A549 (cell line): ENCODE results near the gene LTA4H. TPM values are rescaled to one million over a fixed set of nuclear protein-coding genes. Genes with fewer than 3 reads are reported as not detected.

Source experiments
- ATAC-seq, 2 experiments: fragments of 200-7000 bp in 1 of 2; fragments of >200 bp in 1 of 2; cut with Nextera tagmentation in 1 of 2; cut with Tn5 transposase in 1 of 2; 3 replicates each; pipeline versions ENCODE4 v1.8.0 to v1.9.1; 2018 to 2020; ENCODE audit warnings: mild to moderate bottlenecking in 1 of 2, moderate library complexity in 1 of 2
- CTCF ChIA-PET: fragments of 300-600 bp; sonication (Branson Sonifier 250); formaldehyde crosslinking; extraction: SDS; loops from one replicate; lab custom pipeline; 2021; ENCODE audit warnings: antibody characterized with exemption, inconsistent platforms; lab: Yijun Ruan, JAX
- POLR2A ChIA-PET: fragments of 350-600 bp; formaldehyde crosslinking; extraction: SDS; loops from one replicate; lab custom pipeline; 2021; ENCODE audit warnings: antibody characterized with exemption, inconsistent platforms; lab: Yijun Ruan, JAX
- DNase-seq, 2 experiments: peaks; one replicate each; pipeline versions ENCODE4 v3.0.0 to v3.0.0-alpha.2; 2011 to 2016; ENCODE audit warnings: low read depth in 1 of 2, low spot score in 1 of 2
- FAIRE-seq: peaks from 2 replicates; lab custom pipeline; 2011; peaks lifted over from hg19 to GRCh38; lab: Jason Lieb, UNC
- H3K27ac ChIP-seq, 2 experiments: fragments of >200 bp; sonication (Bioruptor Twin); formaldehyde crosslinking; 3 replicates each; pipeline ENCODE4 v1.5.1; 2016 to 2017
- H3K4me1 ChIP-seq: fragments of >200 bp; sonication (Bioruptor Twin); formaldehyde crosslinking; 3 replicates; pipeline ENCODE4 v1.6.1; 2016
- H3K4me2 ChIP-seq: fragments of >200 bp; sonication (Bioruptor Twin); formaldehyde crosslinking; 3 replicates; pipeline ENCODE4 v1.6.1; 2016
- H3K4me3 ChIP-seq: fragments of >200 bp; sonication (Bioruptor Twin); formaldehyde crosslinking; 3 replicates; pipeline ENCODE4 v1.5.1; 2016
- H3K9me3 ChIP-seq: fragments of >200 bp; sonication (Bioruptor Twin); formaldehyde crosslinking; 3 replicates; pipeline ENCODE4 v1.6.1; 2016
- BHLHE40 ChIP-seq: IDR thresholded peaks from 2 replicates; pipeline ENCODE4 v1.6.1; 2012; ENCODE audit warnings: low read depth, low read length, inconsistent platforms
- CBX2 ChIP-seq: fragments of 200-600 bp; sonication (generic); IDR thresholded peaks from 2 replicates; pipeline ENCODE4 v1.6.1; 2016; ENCODE audit warnings: low read depth, mild to moderate bottlenecking, borderline replicate concordance
- CBX8 ChIP-seq: fragments of 200-600 bp; sonication (generic); IDR thresholded peaks from 2 replicates; pipeline ENCODE4 v1.6.1; 2016
- ELK1 ChIP-seq: fragments of 150-350 bp; IDR thresholded peaks from 2 replicates; pipeline ENCODE4 v1.6.1; 2014; ENCODE audit warnings: low read depth, mild to moderate bottlenecking, low read length
- HEYL ChIP-seq: fragments of 250-450 bp; sonication (Bioruptor Pico); IDR thresholded peaks from 2 replicates; pipeline ENCODE4 v1.8.0; 2021; ENCODE audit warnings: mild to moderate bottlenecking, moderate library complexity
- HOXB13 ChIP-seq: fragments of 250-450 bp; sonication (Bioruptor Pico); IDR thresholded peaks from 2 replicates; pipeline ENCODE4 v1.5.0; 2020; ENCODE audit warnings: low read depth, mild to moderate bottlenecking, moderate library complexity
- MAFK ChIP-seq: fragments of 450-650 bp; IDR thresholded peaks from 2 replicates; pipeline ENCODE4 v1.6.1; 2014; ENCODE audit not compliant: partially characterized antibody
- MYC ChIP-seq: IDR thresholded peaks from 2 replicates; pipeline ENCODE4 v1.6.1; 2012; ENCODE audit warnings: mild to moderate bottlenecking, inconsistent platforms, low read length, improper control_type of control experiment, borderline replicate concordance
- NFE2L2 ChIP-seq: fragments of 150-350 bp; conservative IDR thresholded peaks from 2 replicates; pipeline ENCODE4 v1.6.1; 2014; ENCODE audit warnings: low read length
- RARB ChIP-seq: fragments of 250-450 bp; sonication (Bioruptor Pico); IDR thresholded peaks from 2 replicates; pipeline ENCODE4 v1.8.0; 2021; ENCODE audit warnings: mild to moderate bottlenecking, moderate library complexity
- RFX5 ChIP-seq: fragments of 450-650 bp; IDR thresholded peaks from 2 replicates; pipeline ENCODE4 v1.7.1; 2014; ENCODE audit warnings: antibody characterized with exemption, mild to moderate bottlenecking, moderate library complexity
- TFCP2L1 ChIP-seq: fragments of 250-450 bp; sonication (Bioruptor Pico); IDR thresholded peaks from 2 replicates; pipeline ENCODE4 v1.5.0; 2021; ENCODE audit warnings: mild to moderate bottlenecking
- USF2 ChIP-seq: fragments of 450-650 bp; IDR thresholded peaks from 2 replicates; pipeline ENCODE4 v1.6.1; 2014; ENCODE audit warnings: antibody characterized with exemption
- WGBS: methylation state at CpG from one replicate; pipeline ENCODE4 v1.1.6; 2017; ENCODE audit errors: missing lambda C conversion rate; 5-methylcytosine and 5-hydroxymethylcytosine counted together
- polyA plus RNA-seq, 4 experiments: library from polyadenylated mRNA; depleted of rRNA in 3 of 4; stranded (reverse); fragments of >200 nt; fragmentation: RNase III in 1 of 4; extraction: RNeasy Plus Mini Kit Qiagen cat#74134 plus additional on column Dnase treatment in 1 of 4; gene quantifications; 2 replicates in 3 of 4; 3 replicates in 1 of 4; pipeline ENCODE4 v1.2.3, GENCODE V29; 2011 to 2017
- TF ChIP-seq, protein P1 (sequence below): fragments of >200 bp; sonication (Bioruptor Twin); formaldehyde crosslinking; IDR thresholded peaks from 3 replicates; pipeline ENCODE4 v1.6.1; 2016
- TF ChIP-seq, protein P2 (sequence below): fragments of >200 bp; sonication (Bioruptor Twin); formaldehyde crosslinking; IDR thresholded peaks from 3 replicates; pipeline ENCODE4 v1.5.1; 2016

LTA4H gene
- polyA plus RNA-seq, 2 of the 4 experiments (the other 2 are of a cell fraction): 126 to 174 TPM

DNA sequence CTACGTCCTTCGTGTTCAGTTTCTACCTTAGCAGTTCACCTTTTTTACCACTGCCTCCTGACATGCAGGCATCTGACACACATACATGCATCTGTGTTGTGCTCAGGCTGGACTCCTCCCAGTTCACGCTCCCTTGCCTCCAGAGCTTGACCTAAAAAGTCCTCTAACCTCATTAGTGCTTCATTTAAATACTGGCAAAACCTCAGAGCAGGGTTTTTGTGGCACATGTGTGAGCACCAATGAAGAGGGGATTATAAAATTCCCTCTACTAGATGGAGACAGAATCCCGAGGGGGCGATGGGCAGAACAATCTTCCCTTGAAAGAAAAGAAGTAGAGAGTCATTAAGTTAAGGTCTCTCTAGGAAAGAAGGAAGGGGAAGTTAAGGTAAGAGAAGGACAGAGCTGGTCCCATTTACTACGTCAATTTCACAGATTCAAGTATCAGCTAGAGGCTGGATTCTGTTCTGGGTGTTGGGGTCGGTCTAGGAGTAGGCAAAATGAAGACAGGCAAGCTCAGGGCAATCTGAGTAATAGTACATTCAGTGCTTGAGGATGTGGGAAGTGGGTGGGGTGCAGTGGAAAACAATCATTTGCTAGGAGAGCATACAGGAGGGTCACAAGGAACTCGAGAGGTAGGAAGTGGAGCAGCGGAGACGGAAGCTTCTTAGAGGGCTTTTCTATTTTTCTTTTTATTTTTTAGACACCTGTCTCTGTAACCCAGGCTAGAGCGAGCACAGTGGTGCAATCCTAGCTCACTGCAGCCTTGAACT, 46.7 kb downstream of the LTA4H start:
- no peak for DNase-seq
- no peak overlapping the region for H3K4me3 ChIP-seq
- no peak overlapping the region for H3K4me2 ChIP-seq
- no peak for ATAC-seq
- 48% methylated on average over 11 of the region's 11 CpGs for WGBS
- H3K9me3 ChIP-seq: no peaks in the 10 kb centered on the region
- TF ChIP-seq NFE2L2 (no peak), BHLHE40 (no peak), USF2 (no peak), HEYL (CRISPR knock-in tag) (no peak), MYC (no peak), TFCP2L1 (CRISPR knock-in tag) (no peak), CBX8 (no peak), RARB (no peak)
- TF ChIP-seq, protein P1, sequence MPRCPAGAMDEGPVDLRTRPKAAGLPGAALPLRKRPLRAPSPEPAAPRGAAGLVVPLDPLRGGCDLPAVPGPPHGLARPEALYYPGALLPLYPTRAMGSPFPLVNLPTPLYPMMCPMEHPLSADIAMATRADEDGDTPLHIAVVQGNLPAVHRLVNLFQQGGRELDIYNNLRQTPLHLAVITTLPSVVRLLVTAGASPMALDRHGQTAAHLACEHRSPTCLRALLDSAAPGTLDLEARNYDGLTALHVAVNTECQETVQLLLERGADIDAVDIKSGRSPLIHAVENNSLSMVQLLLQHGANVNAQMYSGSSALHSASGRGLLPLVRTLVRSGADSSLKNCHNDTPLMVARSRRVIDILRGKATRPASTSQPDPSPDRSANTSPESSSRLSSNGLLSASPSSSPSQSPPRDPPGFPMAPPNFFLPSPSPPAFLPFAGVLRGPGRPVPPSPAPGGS: no peak
- TF ChIP-seq, all 56 proteins: peak for 0
- Histone ChIP-seq H3K27ac (no peak overlapping the region), H3K4me1 (no peaks in the 10 kb centered on the region)
- FAIRE-seq: no peak
- CTCF ChIA-PET: interaction anchor here (0.9 to 4.7 kb wide), 3 partner anchors 10 to 70 kb away, joined by 6 to 26 read pairs (median 6); no protein-coding TSS in a partner anchor
- POLR2A ChIA-PET: no interaction called here

- CTCF ChIA-PET: interaction anchor here (1.7 to 4.7 kb wide), 2 partner anchors 12 to 69 kb away, joined by 6 to 26 read pairs; no protein-coding TSS in a partner anchor
These were observed 48.5 kb downstream of the LTA4H start for GRCh38 chr12:95986635-95987570.

DNA sequence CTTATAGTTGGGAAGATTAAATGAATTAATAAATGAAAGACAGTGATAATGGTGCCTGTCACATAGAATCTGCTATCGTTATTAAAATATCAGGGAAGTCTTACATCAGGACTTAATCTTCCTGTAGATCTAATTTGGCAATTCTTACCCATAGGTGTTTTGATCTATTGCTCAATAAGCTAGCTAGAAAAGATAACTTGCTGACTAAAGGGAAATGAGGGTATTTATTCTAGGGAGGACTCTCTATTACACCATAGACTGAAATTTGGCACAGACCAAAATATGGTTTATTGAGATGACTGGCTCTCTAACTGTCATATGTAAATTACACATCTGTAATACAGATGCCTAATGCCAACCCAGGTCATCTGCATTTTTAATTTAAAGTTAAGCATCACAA, 50.7 kb downstream of the LTA4H start:
- WGBS: 88% methylated on average over 1 of the region's 1 CpG
- Histone ChIP-seq H3K9me3 (no peaks in the 10 kb centered on the region), H3K4me2 (no peak overlapping the region), H3K27ac (no peak overlapping the region), H3K4me3 (no peak overlapping the region), H3K4me1 (no peaks in the 10 kb centered on the region)
- no peak for ATAC-seq
- ChIA-PET POLR2A (no interaction called here), CTCF (interaction anchor here (0.5 to 0.7 kb wide), 2 partner anchors 15 to 17 kb away, joined by 3 to 4 read pairs; no protein-coding TSS in a partner anchor)
- no peak for FAIRE-seq
- DNase-seq: no peak
- TF ChIP-seq ELK1: no peak
- TF ChIP-seq MAFK: peak; percentile 78

More at GRCh38 chr12:95986635-95987570, 48.5 kb downstream of the LTA4H start:
- no peak for ATAC-seq
- Histone ChIP-seq H3K27ac (no peak overlapping the region), H3K9me3 (no peaks in the 10 kb centered on the region), H3K4me2 (no peak overlapping the region), H3K4me1 (no peaks in the 10 kb centered on the region), H3K4me3 (no peak overlapping the region)
- TF ChIP-seq, protein P2, sequence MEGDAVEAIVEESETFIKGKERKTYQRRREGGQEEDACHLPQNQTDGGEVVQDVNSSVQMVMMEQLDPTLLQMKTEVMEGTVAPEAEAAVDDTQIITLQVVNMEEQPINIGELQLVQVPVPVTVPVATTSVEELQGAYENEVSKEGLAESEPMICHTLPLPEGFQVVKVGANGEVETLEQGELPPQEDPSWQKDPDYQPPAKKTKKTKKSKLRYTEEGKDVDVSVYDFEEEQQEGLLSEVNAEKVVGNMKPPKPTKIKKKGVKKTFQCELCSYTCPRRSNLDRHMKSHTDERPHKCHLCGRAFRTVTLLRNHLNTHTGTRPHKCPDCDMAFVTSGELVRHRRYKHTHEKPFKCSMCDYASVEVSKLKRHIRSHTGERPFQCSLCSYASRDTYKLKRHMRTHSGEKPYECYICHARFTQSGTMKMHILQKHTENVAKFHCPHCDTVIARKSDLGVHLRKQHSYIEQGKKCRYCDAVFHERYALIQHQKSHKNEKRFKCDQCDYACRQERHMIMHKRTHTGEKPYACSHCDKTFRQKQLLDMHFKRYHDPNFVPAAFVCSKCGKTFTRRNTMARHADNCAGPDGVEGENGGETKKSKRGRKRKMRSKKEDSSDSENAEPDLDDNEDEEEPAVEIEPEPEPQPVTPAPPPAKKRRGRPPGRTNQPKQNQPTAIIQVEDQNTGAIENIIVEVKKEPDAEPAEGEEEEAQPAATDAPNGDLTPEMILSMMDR: no peak
- TF ChIP-seq CBX2 (no peak), HOXB13 (CRISPR knock-in tag) (no peak), RFX5 (no peak)
- POLR2A ChIA-PET: no interaction called here
- no peak for FAIRE-seq
- WGBS: 66% methylated on average over 14 of the region's 14 CpGs
- no peak for DNase-seq
